Hematopoietic multipotent progenitor cell (in vitro differentiated cells): ENCODE results near the gene FOXD1. TPM values are rescaled to one million over a fixed set of nuclear protein-coding genes. Genes with fewer than 3 reads are reported as not detected.
"Not testable (repeated sequence)": the region's sequence is repeated elsewhere in the genome, so short reads cannot be mapped to it uniquely, and the experiment has no call there.

ENCODE experiments used
- DNase-seq, 3 donors: peaks; one replicate each; pipeline ENCODE4 v3.0.0-alpha.2; 2011 to 2015; ENCODE audit warnings: low read depth in 2 of 3, low spot score in 2 of 3
- total RNA-seq: library from RNA; depleted of rRNA; stranded (reverse); fragments of >200 nt; gene quantifications from one replicate; pipeline ENCODE4 v1.2.3, GENCODE V29; 2012

The FOXD1 gene
- not detected for total RNA-seq

GRCh38 chr5:73448463-73449136 is at the start of gene FOXD1:
Gene FOXD1, minus strand, starts transcription at chr5:73448777. Its CDS starts 415 bp downstream, at chr5:73448362.
- DNase-seq, result peak in 1 of 3 donors; percentile 43

GRCh38 chr5:73497497-73498056 is 49.0 kb upstream of the FOXD1 start:
- no peak for DNase-seq

DNA sequence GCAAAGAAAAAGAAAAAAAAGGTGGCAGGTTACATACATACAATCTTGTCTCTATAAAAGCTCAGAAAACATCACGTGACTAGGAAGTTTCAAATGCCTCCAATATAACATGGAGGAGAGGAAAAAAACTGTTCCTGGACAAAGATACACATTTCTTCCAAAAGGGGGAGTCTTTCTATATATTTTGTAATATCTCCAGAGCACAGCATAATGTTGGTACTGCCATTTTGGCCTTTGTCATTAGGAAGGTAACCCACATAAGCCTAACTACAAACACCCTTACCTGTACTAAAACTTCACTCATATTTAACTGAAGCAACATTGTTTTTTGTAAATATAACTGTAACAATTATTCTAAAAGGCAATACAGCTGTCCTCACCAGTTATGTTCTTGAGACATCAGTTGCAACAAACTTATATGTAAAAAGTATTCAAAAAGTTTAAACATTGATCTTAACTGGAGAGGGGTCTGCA is 48.4 kb upstream of the FOXD1 start:
- DNase-seq, result peak in 2 of 3 donors; percentile 24 to 29

DNA sequence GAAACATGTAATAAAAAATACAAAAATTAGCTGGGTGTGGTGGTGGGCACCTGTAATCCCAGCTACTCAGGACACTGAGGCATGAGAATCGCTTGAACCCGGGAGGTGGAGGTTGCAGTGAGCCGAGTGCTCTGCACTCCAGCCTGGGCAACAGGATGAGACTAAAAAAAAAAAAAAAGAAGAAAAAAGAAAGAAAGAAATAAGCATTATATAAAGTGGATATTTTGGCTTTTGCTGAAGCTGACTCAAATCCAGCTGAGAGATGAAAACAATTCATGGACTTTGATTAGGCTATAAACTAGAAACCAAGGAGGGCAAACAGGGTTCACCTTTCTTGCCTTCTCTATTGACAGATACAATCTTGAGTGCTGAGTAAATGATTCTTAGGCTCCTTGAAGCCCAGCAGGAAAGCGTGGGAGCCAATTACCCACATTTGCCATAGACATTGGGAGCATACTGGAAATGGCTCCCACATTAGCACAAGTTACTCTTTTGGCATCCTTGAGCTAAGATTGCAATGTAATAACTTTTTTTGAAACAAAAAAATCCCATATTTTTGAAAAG is 47.3 kb upstream of the FOXD1 start:
- DNase-seq, result no peak

DNA sequence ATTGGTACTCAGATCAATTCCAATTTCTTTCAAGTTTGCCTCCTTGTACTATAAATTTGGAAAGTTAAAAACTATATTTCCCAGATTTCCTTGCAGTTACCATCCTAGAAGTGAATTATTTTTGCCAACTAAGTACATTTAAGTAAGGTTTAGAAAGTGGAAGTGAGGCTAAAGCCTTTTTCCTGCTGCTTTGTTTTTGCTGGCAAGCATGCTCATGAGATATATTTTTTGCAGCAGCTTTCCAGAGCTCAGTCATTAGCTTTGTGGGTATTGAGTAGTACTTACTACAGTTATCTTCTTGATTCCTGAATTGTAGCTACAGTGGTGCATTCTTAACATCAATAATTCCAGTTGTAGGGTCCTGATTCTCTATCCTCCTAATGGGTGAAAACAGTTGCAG is 46.1 kb upstream of the FOXD1 start:
- no peak for DNase-seq

DNA sequence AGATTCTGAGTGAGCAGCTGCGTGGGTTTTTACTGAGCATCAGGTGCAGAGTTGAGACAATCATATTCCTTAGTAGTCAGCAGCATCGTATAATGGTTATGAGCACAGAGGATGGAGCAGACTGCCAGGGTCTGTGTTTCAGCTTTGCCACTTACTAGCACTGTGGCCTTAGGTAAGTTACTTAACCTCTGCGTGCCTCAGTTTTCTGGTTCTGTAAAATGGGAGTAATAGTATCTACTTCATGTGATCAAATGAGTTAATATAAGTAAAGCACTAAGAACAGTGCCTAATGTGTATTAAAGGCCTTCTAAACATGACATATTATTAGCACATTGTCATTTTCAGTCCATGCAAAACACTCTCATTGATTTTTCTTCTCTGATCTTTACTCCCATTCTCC is 44.8 kb upstream of the FOXD1 start:
- DNase-seq, result no peak

- DNase-seq, result no peak
Measured at GRCh38 chr5:73491155-73491554, 42.6 kb upstream of the FOXD1 start.

DNA sequence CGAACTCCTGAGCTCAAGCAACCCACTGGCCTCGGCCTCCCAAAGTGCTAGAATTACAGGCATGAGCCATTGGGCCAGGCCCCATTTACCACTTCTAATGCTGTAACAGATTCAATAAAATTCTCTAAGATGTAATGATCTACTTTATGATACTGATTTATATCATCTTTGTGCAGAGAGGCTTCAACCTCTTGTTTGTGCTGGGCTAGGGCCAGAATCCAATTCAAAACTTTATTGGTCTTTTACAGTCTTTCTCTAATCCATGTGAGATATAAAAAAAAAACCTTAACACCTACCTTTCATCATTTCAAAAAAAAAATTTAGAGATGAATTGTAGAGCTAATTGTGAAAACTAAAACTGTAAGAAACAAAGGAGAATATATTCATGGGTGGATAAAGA is 41.5 kb upstream of the FOXD1 start:
- no peak for DNase-seq

- no peak for DNase-seq
Measured at GRCh38 chr5:73488806-73489205, 40.2 kb upstream of the FOXD1 start.

- DNase-seq, result no peak
Measured at GRCh38 chr5:73487815-73488214, 39.2 kb upstream of the FOXD1 start.

DNA sequence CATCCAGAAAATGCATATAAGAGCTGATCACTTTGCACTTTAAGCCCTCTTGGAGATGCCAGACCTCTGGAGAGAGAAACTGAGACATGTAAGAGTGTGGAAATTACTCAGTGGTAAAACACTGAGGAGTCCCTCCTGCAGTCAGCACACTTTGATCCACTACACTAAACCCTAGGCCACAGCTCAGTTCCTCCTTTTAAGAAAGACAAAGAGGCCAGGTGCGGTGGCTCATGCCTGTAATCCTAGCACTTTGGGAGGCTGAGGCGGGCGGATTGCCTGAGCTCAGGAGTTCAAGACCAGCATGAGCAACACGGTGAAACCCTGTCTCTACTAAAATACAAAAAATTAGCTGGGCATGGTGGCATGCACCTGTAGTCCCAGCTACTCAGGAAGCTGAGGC is 38.7 kb upstream of the FOXD1 start:
- DNase-seq, result not testable (repeated sequence)

DNA sequence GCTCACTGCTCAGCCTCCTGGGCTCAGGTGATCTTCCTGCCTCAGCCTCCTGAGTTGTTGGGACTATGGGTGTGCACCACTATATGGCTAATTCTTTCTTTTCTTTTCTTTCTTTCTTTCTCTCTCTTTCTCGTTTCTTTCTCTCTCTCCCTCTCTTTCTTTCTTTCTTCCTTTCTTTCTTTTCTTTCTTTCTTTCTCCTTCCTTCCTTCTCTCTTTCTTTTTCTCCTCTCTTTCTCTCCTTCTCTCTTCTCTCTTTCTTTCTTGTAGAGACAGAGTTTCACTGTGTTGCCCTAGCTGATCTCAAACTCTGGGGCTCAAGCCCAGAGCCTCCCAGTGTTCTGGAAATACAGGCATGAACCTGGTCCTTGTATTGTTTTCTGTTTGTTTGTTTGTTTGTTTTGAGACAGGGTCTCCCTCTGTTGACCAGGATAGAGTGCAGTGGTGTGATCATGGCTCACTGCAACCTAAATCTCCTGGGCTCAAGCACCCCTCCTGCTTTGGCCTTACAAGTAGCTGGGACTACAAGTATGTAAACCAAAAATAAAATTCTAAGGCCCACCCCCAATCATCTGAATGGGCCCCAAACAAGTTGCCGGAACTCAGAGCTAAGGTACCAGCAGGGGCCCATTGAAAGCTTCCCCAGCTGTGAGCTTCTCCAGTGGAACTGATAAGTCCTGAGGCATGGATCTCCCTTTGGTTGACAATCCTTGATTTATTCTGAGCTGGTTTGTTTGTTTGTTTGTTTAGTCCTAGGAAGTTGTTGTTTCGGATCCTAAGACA is 37.7 kb upstream of the FOXD1 start:
- DNase-seq, result no peak

- DNase-seq, result no peak
Measured at GRCh38 chr5:73485715-73486114, 37.1 kb upstream of the FOXD1 start.

DNA sequence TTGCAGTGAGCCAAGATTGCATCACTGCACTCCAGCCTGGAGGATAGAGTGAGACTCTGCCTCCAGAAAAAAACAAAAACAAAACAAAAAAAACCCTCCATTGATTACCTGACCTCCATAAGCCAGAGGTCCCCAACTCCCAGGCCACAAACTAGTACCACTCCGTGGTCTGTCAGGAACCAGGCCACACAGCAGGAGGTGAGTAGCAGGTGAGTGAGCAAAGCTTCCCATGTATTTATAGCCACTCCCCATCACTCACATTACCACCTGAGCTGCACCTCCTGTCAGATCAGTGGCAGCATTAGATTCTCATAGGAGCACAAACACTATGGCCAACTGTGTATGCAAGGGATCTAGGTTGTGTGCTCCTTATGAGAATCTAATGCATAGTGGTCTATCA is 35.9 kb upstream of the FOXD1 start:
- no peak for DNase-seq

DNA sequence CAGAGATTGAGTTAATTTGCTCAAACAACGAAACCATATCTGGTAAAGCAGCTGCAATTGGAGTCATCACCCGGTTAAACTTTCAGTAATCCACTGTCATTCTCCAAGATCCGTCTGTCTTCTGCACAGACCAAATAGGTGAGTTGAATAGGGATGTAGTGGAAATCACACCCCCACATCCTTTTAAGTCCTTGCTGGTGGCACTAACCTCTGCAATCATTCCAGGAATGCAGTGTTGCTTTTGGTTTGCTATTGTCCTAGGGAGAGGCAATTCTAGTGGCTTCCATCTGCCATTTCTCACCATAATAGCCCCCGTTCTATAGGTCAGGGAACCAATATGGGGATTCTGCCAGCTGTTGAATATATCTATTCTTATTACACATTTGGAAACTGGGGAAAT is 35.1 kb upstream of the FOXD1 start:
- DNase-seq, result no peak

DNA sequence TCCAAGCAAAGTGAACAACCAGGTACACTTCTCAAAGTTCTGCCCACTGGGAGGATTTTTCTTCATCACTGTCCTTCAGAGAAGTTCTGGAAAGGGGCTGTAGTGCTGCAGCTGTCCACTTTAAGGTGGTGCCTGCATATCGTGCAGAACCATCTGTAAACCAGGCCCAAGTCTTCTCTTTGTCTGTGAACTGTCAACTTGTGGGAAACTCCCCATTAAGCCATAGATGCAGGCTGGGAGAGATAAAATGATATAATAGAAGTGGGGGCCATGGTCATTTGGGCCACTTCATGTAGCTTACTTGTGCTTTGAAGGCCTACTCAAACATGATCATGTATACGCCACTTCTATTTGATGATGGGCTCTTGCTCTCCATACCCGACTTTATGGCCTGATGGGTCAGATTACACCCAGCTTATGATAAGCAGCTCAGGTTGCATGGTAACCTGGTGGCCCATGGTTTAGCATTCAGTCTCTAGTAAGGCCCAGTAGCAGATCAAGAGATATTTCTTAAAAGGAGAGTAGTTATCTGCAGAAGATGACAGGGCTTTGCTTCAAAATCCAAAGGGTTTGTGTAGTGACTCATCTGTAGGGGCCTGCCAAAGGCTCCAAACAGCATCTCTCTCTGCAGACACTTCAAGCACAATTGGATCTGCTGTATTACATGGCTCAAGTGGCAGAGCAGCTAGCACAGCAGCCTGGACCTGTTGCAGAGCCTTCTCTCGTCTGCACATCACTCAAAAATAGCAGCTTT is 34.0 kb upstream of the FOXD1 start:
- no peak for DNase-seq

DNA sequence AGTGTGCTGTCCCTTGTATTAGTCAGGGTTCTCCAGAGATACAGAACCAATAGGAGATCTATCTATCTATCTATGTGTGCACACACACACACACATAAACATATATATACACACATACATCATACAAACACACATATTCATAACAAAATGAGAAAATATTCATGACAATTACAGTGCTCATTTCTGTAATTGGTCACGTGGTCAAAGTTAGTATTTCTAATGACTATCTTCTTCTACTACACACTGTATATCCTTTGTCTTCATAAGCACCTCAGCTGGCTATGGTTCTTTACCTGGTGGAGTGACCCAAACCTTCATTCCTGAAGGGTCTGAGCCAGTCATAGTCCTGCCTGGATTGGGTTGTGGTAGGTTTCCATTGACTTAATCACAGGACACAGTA is 31.9 kb upstream of the FOXD1 start:
- DNase-seq, result no peak

DNA sequence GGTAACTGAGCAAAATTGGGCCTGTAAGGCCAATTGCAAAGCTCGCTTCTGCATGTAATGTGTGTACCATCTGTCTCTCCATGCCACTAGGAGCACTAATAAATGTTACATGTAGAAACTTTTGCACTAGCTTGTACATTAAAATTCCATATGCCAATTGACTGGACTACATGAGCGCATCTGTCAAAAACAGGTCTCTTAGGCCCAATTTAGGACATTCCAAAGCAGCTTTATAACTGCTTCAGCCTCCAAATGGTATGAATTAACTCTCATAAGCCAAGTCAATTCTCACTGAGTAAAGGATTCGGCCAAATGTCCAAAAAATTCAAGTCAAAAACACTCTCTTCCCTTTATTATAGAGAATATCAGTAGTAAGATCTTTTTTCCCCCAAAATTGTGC is 23.5 kb upstream of the FOXD1 start:
- no peak for DNase-seq

DNA sequence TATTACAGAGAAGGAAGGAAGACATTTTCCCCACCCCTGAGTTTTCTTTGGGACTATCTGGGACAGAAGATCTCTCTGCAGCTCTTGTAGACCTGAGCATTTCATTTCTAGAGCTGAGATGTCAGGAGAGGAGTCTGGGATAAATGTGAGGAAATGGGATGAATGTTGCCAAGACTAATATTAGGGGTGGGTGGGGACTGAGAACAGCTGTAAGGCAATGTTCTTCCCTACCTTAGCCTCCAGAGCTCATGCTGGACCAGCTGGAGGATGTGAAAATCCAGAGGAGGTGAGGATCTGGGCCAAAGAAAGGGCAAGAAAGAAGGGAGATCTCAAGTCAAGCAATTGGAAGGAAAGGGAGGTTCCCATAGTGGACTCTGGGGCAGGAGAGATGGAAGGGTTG is 23.1 kb upstream of the FOXD1 start:
- no peak for DNase-seq

- no peak for DNase-seq
Measured at GRCh38 chr5:73469878-73470277, 21.3 kb upstream of the FOXD1 start.

DNA sequence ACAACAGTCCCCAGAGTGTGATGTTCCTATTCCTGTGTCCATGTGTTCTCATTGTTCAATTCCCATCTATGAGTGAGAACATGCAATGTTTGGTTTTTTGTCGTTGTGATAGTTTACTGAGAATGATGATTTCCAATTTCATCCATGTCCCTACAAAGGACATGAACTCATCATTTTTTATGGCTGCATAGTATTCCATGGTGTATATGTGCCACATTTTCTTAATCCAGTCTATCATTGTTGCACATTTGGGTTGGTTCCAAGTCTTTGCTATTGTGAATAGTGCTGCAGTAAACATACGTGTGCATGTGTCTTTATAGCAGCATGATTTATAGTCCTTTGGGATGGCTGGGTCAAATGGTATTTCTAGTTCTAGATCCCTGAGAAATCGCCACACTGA is 20.1 kb upstream of the FOXD1 start:
- DNase-seq, result not testable (repeated sequence)
